Measurements from ENCODE around the gene POLE.
"Not testable (repeated sequence)": the region's sequence is repeated elsewhere in the genome, so short reads cannot be mapped to it uniquely, and the experiment has no call there.

The POLE gene

GRCh38 chr12:132700212-132700822, 13.2 kb upstream of the POLE start:
- H3K4me3 ChIP-seq (ENCODE audit: low read depth, low read length), result no peak overlapping the region
- in situ Hi-C loops (cut with HindIII; ENCODE audit: low sequenced_read_pairs), result no loop called here
- TF ChIP-seq CTCF (IDR thresholded peaks at IDR 0.05; ENCODE audit: low read depth, low read length, missing control alignments), result no peak
- no peak for DNase-seq (ENCODE audit: low read depth)

- no peak for DNase-seq (ENCODE audit: low read depth)
- in situ Hi-C loops (cut with HindIII; ENCODE audit: low sequenced_read_pairs), result no loop called here
- no peak for TF ChIP-seq CTCF (IDR thresholded peaks at IDR 0.05; ENCODE audit: low read depth, low read length, missing control alignments)
- no peak overlapping the region for H3K4me3 ChIP-seq (ENCODE audit: low read depth, low read length)
These were observed 11.2 kb upstream of the POLE start for GRCh38 chr12:132698341-132698740.

- no peak for TF ChIP-seq CTCF (IDR thresholded peaks at IDR 0.05; ENCODE audit: low read depth, low read length, missing control alignments)
- no peak overlapping the region for H3K4me3 ChIP-seq (ENCODE audit: low read depth, low read length)
- DNase-seq (ENCODE audit: low read depth), result no peak
- in situ Hi-C loops (cut with HindIII; ENCODE audit: low sequenced_read_pairs), result no loop called here
These were observed 8.3 kb upstream of the POLE start for GRCh38 chr12:132695431-132695830.

- in situ Hi-C loops (cut with HindIII; ENCODE audit: low sequenced_read_pairs); H3K4me3 ChIP-seq (ENCODE audit: low read depth, low read length); DNase-seq (ENCODE audit: low read depth): not testable (repeated sequence)
These were observed 7.7 kb upstream of the POLE start for GRCh38 chr12:132694888-132695287.

GRCh38 chr12:132692030-132692429, 4.9 kb upstream of the POLE start:
- H3K4me3 ChIP-seq (ENCODE audit: low read depth, low read length); DNase-seq (ENCODE audit: low read depth); in situ Hi-C loops (cut with HindIII; ENCODE audit: low sequenced_read_pairs): not testable (repeated sequence)

- no peak overlapping the region for H3K4me3 ChIP-seq (ENCODE audit: low read depth, low read length)
These were observed 3.0 kb upstream of the POLE start for GRCh38 chr12:132690112-132690511.

GRCh38 chr12:132689227-132689626, 2.1 kb upstream of the POLE start:
- in situ Hi-C loops (cut with HindIII; ENCODE audit: low sequenced_read_pairs), result loop anchor here (5.0 kb wide), 1 partner anchor 72 kb away; the partner anchor contains the start of gene P2RX2
- no peak for TF ChIP-seq CTCF (IDR thresholded peaks at IDR 0.05; ENCODE audit: low read depth, low read length, missing control alignments)
- no peak overlapping the region for H3K4me3 ChIP-seq (ENCODE audit: low read depth, low read length)
- DNase-seq (ENCODE audit: low read depth), result no peak

More at GRCh38 chr12:132690112-132690511, 3.0 kb upstream of the POLE start:
- DNase-seq (ENCODE audit: low read depth), result no peak
- in situ Hi-C loops (cut with HindIII; ENCODE audit: low sequenced_read_pairs), result no loop called here
- no peak for TF ChIP-seq CTCF (IDR thresholded peaks at IDR 0.05; ENCODE audit: low read depth, low read length, missing control alignments)

- no peak for TF ChIP-seq CTCF (IDR thresholded peaks at IDR 0.05; ENCODE audit: low read depth, low read length, missing control alignments)
- H3K4me3 ChIP-seq (ENCODE audit: low read depth, low read length), result peak overlapping the region; percentile 63
- DNase-seq (ENCODE audit: low read depth), result no peak
- in situ Hi-C loops (cut with HindIII; ENCODE audit: low sequenced_read_pairs), result loop anchor here (5.0 kb wide), 1 partner anchor 70 kb away; the partner anchor contains the start of gene P2RX2
These were observed 324 bp downstream of the POLE start for GRCh38 chr12:132686825-132687210.
